Prostate gland (tissue), 2 donors: ENCODE results near the gene YDJC. TPM values are rescaled to one million over a fixed set of nuclear protein-coding genes. Genes with fewer than 3 reads are reported as not detected.
A peak's percentile ranks its signal among the peaks of the same experiment; 100 is the strongest.
"Not testable (repeated sequence)": the region's sequence is repeated elsewhere in the genome, so short reads cannot be mapped to it uniquely, and the experiment has no call there.

Experiments
- DNase-seq: peaks from one replicate; pipeline ENCODE4 v3.0.0-alpha.2; 2019; ENCODE audit warnings: low spot score
- H3K27ac ChIP-seq, 2 donors: fragments of 200-600 bp; sonication (generic); 2 replicates each; pipeline ENCODE4 v1.5.1; 2017 to 2019
- H3K27me3 ChIP-seq: fragments of 200-600 bp; sonication (generic); replicated peaks from 2 replicates; pipeline ENCODE4 v1.5.1; 2019; ENCODE audit not compliant: insufficient read depth
- H3K36me3 ChIP-seq, 2 donors: fragments of 200-600 bp; sonication (generic); 1 replicate in 1 of 2; 2 replicates in 1 of 2; pipeline versions ENCODE4 v1.5.1 to v1.8.1; 2017 to 2019
- H3K4me1 ChIP-seq: fragments of 200-600 bp; sonication (generic); replicated peaks from 2 replicates; pipeline ENCODE4 v1.5.1; 2019
- H3K4me3 ChIP-seq, 2 donors: fragments of 200-600 bp; sonication (generic); 2 replicates each; pipeline ENCODE4 v1.5.1; 2017 to 2019
- H3K9me3 ChIP-seq: fragments of 200-600 bp; sonication (generic); 2 replicates; pipeline ENCODE4 v1.5.1; 2017
- POLR2A ChIP-seq: fragments of 450-650 bp; IDR thresholded peaks from one replicate; pipeline ENCODE4 v1.6.1; 2016; ENCODE audit warnings: antibody characterized with exemption, mild to moderate bottlenecking
- POLR2AphosphoS5 ChIP-seq: sonication (generic); formaldehyde crosslinking; IDR thresholded peaks from one replicate; pipeline ENCODE4 v1.6.1; 2017; ENCODE audit warnings: antibody characterized with exemption
- WGBS: methylation state at CpG from one replicate; pipeline ENCODE4 v1.1.5; 2018; 5-methylcytosine and 5-hydroxymethylcytosine counted together
- intact Hi-C: fragments of 100-400 bp; cut with DNase I; formaldehyde crosslinking; loops from one replicate; pipeline ENCODE4 v1.14.2; 2022
- total RNA-seq, 2 donors: library from RNA; depleted of rRNA; stranded (reverse); fragments of >200 nt; gene quantifications; one replicate each; pipeline ENCODE4 v1.1.0, GENCODE V29; 2016
- TF ChIP-seq, protein P1 (sequence below), 4 experiments: fragments of 200-600 bp in 2 of 4; fragments of 450-650 bp in 2 of 4; sonication (generic) in 2 of 4; IDR thresholded peaks; 1 replicate in 3 of 4; 2 replicates in 1 of 4; pipeline ENCODE4 v1.5.1; 2016 to 2019; ENCODE audit warnings: antibody characterized with exemption in 4 of 4, mild to moderate bottlenecking in 2 of 4, moderate library complexity in 2 of 4

YDJC gene
- total RNA-seq, 2 donors from 2014 or later = 44.9 to 74.1 TPM

- Histone ChIP-seq H3K9me3 (no peaks in the 10 kb centered on the region), H3K36me3 (no peaks in the 10 kb centered on the region), H3K4me1 (peaks cover 3% of the 10 kb centered on the region), H3K27ac (no peak overlapping the region), H3K27me3 (no peaks in the 10 kb centered on the region), H3K4me3 (peak overlapping the region in 1 of 2 donors; percentile 31)
- intact Hi-C loops = no loop called here
- 21% methylated on average over 6 of the region's 6 CpGs for WGBS
- TF ChIP-seq POLR2A (no peak), POLR2AphosphoS5 (no peak)
- TF ChIP-seq, protein P1, sequence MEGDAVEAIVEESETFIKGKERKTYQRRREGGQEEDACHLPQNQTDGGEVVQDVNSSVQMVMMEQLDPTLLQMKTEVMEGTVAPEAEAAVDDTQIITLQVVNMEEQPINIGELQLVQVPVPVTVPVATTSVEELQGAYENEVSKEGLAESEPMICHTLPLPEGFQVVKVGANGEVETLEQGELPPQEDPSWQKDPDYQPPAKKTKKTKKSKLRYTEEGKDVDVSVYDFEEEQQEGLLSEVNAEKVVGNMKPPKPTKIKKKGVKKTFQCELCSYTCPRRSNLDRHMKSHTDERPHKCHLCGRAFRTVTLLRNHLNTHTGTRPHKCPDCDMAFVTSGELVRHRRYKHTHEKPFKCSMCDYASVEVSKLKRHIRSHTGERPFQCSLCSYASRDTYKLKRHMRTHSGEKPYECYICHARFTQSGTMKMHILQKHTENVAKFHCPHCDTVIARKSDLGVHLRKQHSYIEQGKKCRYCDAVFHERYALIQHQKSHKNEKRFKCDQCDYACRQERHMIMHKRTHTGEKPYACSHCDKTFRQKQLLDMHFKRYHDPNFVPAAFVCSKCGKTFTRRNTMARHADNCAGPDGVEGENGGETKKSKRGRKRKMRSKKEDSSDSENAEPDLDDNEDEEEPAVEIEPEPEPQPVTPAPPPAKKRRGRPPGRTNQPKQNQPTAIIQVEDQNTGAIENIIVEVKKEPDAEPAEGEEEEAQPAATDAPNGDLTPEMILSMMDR (IDR thresholded peaks at IDR 0.05) = no peak
- no peak for DNase-seq
Measured at GRCh38 chr22:21650823-21651520, 21.1 kb upstream of the YDJC start.

DNA sequence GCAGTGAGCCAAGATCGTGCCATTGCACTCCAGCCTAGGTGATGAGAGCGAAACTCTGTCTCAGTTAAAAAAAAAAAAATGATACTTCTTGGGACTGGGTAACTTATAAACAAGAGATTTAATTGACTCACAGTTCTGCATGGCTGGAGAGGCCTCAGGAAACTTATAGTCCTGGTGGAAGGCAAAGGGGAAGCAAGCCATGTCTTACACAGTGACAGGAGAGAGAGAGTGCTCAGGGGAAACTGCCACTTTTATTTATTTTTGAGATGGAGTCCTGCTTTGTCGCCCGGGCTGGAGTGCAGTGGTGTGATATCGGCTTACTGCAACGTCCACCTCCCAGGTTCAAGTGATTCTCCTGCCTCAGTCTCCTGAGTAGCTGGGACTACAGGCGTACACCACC lies 20.5 kb upstream of the YDJC start:
- Histone ChIP-seq H3K4me3 (no peak overlapping the region), H3K4me1 (peaks cover 3% of the 10 kb centered on the region), H3K9me3 (no peaks in the 10 kb centered on the region), H3K36me3 (no peaks in the 10 kb centered on the region), H3K27me3 (no peaks in the 10 kb centered on the region), H3K27ac (no peak overlapping the region)
- WGBS = 93% methylated on average over 7 of the region's 7 CpGs
- TF ChIP-seq, protein P1 (IDR thresholded peaks at IDR 0.05) = no peak
- TF ChIP-seq POLR2AphosphoS5 (no peak), POLR2A (no peak)
- DNase-seq = no peak
- intact Hi-C loops = no loop called here

DNA sequence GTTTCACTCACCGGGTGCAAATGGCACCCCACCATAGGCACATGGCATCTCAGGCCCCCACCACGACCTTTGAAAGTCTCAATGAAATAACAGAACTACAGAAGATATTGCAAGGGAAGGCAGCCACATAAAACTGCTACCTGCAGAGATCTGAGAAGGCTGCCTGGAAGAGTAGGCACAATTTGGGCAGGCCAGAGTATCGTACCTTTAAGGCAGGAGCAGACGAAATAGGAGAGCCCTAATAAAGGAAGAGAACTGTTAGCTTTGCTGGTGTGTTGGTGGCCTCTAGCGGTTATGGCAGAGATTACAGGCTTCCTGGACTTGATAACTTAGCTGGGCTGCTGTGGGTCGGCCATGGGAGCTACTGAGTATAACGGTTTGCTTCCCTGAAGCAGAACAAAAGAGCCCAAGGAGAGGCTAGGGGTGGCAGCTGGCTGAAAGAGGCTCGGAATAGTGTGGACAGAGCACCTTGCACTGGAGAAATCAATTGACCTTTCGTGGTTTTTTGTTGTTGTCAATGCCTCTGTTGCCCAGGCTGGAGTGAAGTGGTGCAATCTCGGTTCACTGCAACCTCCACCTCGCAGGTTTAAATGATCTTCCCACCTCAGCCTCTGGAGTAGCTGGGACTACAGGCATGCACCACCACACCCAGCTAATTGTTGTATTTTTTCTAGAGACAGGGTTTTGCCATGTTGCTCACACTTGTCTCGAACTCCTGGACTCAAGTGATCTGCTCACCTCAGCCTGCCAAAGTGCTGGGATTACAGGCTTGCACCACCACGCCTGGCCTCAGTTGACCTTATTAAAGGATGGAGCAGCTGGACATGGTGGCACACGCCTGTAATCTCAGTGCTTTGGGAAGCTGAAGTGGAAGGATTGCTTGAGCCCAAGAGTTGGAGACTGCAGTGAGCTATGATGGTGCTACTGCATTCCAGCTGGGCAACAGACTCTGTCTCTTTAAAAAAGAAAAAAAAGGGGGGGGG lies 17.1 kb upstream of the YDJC start:
- Histone ChIP-seq H3K36me3 (no peaks in the 10 kb centered on the region), H3K9me3 (no peaks in the 10 kb centered on the region), H3K4me3 (no peak overlapping the region), H3K27ac (no peak overlapping the region), H3K27me3 (no peaks in the 10 kb centered on the region), H3K4me1 (peaks cover 3% of the 10 kb centered on the region)
- intact Hi-C loops = no loop called here
- TF ChIP-seq, protein P1 (IDR thresholded peaks at IDR 0.05) = peak; percentile 51 to 84 (median 66)
- no peak for TF ChIP-seq POLR2A
- no peak for TF ChIP-seq POLR2AphosphoS5
- DNase-seq = peak; percentile 74
- 45% methylated on average over 14 of the region's 14 CpGs for WGBS

DNA sequence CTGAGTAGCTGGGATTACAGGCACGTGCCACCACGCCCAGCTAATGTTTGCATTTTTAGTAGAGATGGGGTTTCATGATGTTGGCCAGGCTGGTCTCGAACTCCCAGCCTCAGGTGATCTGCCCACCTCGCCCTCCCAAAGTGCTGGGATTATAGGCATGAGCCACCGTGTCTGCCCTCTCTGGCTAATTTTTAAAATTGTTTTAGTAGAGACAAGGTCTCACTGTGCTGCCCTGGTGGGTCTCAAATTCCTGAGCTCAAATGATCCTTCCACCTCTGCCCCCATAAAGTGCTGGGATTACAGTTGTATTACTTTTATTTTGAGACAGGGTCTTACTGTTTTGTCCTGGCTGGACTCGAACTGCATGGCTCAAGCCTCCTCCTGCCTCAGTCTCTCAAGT lies 15.7 kb upstream of the YDJC start:
- intact Hi-C loops, H3K27me3 ChIP-seq, DNase-seq, H3K9me3 ChIP-seq, H3K4me1 ChIP-seq, H3K4me3 ChIP-seq, H3K36me3 ChIP-seq, H3K27ac ChIP-seq: not testable (repeated sequence)
- WGBS = 85% methylated on average over 6 of the region's 6 CpGs

DNA sequence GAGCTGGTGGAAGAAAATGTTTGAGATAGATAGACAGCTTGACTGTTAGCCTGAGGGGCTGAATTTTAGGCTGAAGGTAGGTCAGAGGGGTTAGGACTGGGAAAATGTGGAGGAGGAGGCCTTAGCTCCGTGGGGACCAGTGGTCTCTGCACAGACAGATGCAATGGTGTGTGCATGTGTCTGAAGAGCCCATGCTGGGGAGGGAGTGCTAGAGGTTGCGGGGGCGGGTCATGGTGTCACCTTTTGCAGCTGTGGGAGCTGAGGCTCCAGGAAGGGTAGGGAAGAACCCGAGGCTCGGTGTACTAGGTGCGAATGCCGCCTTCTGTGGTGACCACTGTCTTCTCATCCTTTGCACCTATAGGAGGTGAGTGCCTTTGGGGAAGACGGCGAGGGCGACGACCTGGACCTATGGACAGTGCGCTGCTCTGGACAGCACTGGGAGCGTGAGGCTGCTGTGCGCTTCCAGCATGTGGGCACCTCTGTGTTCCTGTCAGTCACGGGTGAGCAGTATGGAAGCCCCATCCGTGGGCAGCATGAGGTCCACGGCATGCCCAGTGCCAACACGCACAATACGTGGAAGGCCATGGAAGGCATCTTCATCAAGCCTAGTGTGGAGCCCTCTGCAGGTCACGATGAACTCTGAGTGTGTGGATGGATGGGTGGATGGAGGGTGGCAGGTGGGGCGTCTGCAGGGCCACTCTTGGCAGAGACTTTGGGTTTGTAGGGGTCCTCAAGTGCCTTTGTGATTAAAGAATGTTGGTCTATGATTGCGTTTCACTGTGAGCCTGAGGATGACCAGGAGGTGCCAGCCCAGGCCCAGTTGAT lies 13.9 kb upstream of the YDJC start:
- Histone ChIP-seq H3K36me3 (no peaks in the 10 kb centered on the region), H3K4me1 (no peaks in the 10 kb centered on the region), H3K27ac (no peak overlapping the region), H3K4me3 (no peak overlapping the region), H3K9me3 (no peaks in the 10 kb centered on the region), H3K27me3 (no peaks in the 10 kb centered on the region)
- intact Hi-C loops = no loop called here
- no peak for TF ChIP-seq POLR2AphosphoS5
- TF ChIP-seq POLR2A = no peak
- TF ChIP-seq, protein P1 (IDR thresholded peaks at IDR 0.05) = no peak
- 87% methylated on average over 22 of the region's 22 CpGs for WGBS
- DNase-seq = no peak
